GM19043 (cell line): ENCODE results near the gene TAF1D.
A peak's percentile ranks its signal among the peaks of the same experiment; 100 is the strongest.
"Not testable (repeated sequence)": the region's sequence is repeated elsewhere in the genome, so short reads cannot be mapped to it uniquely, and the experiment has no call there.

Experiments used
- ATAC-seq: cut with Tn5 transposase; IDR thresholded peaks from one replicate; pipeline ENCODE4 v1.9.1; 2021; ENCODE audit warnings: low read depth; ENCODE audit not compliant: unreplicated experiment

TAF1D gene, protein sequence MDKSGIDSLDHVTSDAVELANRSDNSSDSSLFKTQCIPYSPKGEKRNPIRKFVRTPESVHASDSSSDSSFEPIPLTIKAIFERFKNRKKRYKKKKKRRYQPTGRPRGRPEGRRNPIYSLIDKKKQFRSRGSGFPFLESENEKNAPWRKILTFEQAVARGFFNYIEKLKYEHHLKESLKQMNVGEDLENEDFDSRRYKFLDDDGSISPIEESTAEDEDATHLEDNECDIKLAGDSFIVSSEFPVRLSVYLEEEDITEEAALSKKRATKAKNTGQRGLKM

DNA sequence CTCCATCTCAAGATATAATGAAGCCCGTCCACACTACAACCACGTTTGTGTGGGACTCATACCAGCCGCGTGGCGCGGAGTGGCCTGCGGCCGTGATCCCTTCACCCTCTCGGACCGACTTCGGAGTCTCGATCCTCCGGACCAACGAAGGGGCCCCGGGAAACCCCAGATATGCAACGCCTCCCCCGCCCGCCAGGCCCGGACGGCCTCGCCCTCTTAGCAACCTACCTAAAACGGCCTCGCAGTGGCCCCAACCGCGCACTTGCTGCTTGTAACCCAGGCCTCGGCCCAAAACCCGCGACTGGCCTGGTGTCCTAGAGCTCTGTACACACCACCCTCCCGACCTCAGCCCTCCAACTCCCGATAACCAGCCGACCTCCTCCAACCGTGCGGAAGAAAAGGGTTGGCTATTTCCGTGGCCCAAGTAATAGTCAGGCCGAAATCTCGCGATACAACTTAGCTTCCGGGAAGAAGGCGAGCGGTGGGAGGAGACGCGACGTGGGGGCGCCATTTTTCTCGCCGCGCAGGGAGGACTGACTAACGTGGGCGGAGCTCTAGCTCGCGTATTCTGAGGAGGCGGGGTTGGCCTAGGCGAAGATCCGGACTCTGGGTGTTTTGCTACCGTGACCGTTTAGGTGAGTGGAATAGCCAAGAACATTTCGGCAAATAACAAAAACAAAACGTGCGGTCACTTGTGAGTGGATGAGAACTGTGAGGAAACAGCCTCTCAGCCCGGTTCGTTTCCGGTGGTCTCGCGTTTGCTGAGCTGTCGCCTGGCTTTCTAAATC, at the start of gene TAF1D, which contains the start of gene C11orf54:
Gene TAF1D, minus strand, starts transcription at position 402 of the 788 bp plus-strand sequence. CDS start 2,191 bp downstream, outside the sequence.
Gene C11orf54, plus strand, starts transcription at position 579 of the 788 bp plus-strand sequence. CDS start 5,722 bp downstream, outside the sequence.
- peak; percentile 83 for ATAC-seq

DNA sequence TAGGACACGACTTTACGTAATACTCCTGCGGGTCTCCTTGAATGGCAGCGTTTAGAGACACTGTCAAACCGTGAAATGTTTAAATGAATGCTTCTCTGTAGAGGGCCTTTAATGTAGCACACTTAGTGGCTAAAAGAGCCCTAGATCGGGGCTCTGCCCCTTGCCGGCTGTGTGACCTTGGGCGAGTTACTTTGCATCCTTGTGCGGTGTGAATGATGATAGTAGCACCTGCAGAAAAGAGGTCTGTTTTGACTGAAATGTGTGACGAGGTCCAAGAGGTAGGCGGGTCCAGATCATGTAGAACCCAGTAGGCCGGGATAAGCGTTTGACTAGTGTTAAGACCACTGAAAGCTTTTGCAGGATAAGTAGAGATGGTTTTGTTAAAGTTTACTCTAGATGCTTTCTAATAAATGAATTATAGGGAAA, 43.7 kb upstream of the TAF1D start:
- peak; percentile 19 for ATAC-seq

DNA sequence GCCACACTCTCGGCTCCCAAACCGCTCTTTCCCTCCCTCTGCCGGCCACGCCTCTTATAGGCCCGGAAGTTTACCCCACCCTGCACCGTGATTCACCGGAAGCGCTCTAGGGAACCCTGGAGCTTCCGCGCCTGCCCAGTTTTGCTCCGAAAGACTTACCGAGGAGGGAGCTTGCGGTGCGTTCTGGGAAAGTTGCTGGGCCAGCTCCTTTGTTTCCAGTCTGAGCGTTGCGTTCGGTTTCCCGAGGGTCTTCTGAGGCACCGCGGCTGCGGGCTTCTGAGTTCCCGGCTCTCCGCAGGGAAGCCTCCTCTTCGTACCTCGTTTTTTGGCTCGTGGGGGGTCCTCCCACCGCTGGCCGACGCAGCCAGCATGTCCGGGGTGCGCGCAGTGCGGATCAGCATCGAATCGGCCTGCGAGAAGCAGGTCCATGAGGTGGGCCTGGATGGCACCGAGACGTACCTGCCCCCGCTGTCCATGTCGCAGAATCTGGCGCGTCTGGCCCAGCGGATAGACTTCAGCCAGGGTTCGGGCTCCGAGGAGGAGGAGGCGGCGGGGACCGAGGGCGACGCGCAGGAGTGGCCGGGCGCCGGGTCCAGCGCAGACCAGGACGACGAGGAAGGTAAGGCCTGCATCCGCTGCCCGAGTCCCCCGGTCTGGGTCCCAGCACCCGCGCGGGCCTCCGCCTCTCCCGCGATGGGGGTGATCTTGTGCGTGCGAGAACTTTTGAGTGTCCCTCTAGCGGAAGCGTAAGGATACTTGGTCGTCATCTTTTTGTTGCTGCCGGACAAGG, 43.0 kb upstream of the TAF1D start, which contains the start of gene MED17:
Gene MED17, plus strand, starts transcription at position 138 of the 790 bp plus-strand sequence. Its CDS starts 232 bp downstream, at position 370.
- peak; percentile 94 for ATAC-seq

DNA sequence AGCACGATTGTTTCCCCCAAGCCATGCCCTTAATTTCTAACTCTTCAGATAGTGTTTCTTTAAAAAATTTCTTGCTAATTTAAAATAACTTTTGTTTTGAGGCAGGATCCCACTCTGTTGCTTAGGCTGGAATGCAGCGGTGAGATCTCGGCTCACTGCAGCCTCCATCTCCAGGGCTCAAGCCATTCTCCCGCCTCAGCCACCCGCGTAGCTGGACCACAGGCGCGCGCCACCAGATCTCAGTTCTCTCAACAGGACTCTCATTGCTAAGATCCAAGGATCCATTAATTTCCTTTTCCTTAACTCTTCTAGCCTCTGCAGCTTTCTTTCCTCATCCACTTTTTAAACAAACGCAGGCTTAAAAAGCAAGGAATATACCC, 42.5 kb upstream of the TAF1D start:
- ATAC-seq: peak; percentile 47

DNA sequence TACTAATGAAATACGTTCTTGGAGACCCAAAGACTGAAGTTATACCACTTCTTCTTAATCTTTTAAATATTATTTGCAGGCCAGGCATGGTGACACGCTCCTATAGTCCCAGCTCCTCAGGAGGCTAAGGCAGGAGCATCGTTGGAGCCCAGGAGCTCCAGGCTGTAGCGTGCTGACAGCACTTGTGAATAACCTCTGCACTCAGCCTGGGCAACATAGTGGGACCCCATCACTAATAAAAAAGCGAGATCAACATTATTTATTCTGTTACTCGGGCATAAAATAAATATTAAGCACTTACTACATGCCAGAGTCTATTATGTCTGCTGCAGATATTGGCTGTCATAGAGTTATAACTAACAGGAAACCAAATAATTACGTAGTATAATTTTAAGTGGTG, 42.1 kb upstream of the TAF1D start:
- no peak for ATAC-seq

DNA sequence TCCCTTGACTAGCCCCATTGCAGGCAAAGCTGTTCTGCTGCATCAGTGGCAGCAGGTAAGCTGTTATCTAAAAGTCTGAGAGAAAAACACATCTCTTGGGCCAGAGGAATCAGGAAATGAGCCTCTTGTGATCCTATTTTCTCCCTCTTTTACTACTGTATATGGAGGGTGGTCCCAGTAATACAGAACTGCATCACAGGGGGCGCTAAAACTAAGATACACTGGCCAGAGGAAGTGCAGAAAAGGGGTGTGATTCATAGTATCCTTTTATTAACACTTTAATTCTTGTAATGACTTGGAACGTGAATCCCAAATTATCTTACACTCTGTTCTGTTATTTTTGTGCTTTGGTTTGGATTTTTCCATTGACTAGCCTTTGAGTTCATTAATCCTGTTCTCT, 34.0 kb upstream of the TAF1D start:
- no peak for ATAC-seq

DNA sequence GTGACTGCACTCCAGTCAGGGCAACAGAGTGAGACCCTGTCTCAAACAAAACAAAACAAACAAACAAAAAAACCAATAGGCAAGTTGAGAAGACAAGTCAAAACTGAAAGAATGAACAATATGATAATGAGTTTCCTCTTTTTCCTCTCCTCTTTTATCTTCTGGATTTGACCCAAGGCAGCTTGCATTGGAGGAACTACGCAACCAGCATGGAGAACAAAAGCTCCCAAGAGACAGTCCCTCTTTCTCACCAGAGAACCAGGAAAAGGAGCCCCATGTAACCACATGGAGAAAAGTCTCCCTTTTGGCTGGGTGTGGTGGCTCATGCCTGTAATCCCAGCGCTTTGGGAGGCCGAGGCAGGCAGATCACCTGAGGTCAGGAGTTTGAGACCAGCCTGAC, 33.3 kb upstream of the TAF1D start:
- not testable (repeated sequence) for ATAC-seq

DNA sequence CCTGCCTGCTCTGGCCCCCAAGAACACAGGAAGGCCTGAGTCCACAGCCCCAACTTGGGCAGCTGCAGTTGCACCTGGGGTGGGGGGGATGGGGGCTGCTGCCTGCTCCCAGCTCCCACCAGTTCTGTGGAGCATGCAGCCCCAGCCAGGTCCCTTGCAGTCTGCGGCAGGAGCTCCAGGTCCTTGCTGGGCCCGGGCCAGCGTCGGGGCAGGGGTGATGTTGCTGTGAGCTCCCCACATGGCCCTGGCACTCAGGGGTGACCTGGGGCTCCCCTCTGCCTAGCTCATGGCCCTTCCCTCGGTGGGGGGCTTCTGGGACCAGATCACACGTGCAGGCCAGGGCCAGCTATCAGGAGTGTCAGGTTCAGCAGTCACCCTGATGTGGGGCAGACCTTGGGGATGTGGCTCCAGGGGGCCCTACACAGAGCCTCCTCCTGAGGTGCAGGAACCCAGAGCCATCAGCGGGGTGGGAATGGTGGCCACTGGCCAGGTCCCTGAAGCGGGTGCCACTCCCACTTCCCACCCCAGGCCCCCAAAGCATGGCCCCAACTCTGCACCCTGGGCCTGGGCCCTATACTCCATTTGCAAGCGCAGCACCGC, 32.4 kb upstream of the TAF1D start:
- no peak for ATAC-seq

DNA sequence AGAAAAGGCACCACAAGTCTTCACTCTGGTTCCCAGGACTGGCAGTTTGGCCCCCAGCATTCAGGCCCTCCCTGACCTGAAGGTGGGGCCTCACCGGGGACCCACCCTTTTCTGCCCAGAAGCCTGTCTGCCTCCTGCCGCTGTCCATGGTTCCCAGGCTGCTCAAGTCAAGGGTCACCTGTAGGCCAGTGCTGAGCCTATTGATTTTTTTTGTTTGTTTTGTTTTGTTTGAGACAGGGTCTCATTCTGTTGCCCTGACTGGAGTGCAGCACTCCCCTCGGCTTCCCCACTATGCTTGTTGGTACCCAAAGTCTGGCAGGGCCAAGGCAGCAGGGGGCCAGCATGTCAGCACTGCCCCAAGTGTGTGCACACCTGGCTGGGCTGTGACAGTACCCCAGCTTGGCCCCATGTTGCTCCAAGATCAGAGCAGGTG, 31.8 kb upstream of the TAF1D start:
- no peak for ATAC-seq

DNA sequence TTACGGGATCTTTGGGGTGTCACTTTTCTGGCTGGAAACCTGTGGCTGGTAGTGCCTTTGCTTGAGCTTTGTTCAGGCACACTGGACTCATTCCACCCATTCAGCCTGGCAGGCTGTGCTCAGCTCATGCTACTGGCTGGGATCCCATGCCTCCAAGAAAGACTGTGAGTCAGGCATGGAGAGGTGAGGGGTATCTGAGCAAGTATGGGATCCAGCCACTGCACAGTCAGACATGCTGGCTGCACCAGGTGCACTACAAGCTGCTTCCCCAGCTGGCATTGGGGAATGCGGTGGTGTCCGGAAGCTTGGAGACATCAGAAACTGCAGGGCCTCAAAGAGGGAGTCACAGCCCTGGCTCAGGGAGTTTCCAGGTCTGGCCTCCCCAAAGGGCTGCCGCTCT, 30.8 kb upstream of the TAF1D start:
- no peak for ATAC-seq

DNA sequence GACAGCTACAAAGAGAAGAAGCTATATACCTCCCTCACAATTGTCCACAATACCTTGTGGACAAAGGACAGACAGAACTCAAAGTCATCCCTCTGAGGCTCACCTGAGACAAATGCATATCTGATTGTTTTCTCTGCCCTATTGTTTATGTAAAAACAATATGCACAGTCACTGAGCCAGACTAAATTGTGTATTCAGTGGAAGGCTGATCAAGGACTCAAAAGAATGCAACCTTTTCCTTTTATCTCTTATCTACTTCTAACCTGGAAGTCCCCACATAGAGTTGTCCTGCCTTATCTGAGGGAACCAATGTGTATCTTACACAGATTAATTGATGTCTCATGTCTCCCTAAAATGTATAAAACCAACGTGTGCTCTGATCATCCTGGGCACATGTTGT, 28.9 kb upstream of the TAF1D start:
- ATAC-seq: no peak

DNA sequence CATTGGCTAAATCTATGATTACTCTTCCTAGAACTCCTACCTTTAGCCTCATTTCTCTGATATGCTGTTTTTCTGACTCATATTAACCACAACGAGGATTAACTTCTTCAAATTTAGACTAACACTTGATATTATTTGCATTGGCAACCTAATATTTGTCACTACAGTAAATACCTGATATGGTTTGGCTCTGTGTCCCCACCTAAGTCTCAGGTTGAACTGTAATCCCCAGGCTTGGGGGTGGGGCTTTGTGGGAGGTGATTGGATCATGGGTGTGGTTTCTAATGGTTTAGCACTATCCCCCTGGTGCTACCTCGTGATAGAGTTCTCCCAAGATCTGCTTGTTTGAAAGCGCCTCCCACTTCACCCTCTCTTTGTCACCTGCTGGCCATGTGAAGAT, 25.7 kb upstream of the TAF1D start:
- no peak for ATAC-seq

DNA sequence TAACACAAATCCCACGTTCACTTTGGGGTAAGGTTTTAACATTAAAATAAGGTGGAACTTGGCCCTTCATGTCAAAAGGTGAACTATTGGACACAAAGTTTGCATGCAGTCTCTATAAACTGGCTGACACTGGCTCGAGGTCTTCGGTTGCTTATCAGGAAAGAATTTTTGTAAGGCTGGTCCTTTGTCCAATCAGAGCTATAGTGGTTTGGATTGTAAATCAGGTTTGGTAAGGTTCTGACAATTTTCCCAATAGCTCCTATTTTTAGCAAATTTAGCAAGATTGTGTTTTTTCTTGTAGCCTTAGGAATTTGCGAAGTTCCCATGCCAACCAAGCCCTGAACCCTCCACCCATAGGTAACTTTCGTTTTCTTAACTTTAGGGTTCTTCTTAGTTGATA, 25.2 kb upstream of the TAF1D start:
- ATAC-seq: no peak

DNA sequence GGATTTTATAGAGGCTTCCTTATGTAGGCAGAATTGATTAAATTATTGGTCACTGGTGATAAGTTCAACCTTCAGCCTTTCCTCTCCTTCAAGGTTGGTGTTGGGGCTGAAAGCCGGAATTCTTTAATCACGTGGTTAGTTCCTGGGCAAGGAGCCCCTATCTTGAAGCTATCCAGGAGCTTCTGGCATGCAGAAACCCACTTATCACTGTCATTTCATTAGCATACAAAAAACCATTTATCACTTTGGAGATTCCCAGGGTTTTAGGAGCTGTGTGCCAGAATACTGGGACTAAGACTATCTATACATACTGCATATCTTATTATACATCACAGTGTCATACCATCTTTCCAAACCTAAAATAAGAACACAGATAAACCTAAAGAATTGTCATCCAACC, 24.3 kb upstream of the TAF1D start:
- no peak for ATAC-seq

DNA sequence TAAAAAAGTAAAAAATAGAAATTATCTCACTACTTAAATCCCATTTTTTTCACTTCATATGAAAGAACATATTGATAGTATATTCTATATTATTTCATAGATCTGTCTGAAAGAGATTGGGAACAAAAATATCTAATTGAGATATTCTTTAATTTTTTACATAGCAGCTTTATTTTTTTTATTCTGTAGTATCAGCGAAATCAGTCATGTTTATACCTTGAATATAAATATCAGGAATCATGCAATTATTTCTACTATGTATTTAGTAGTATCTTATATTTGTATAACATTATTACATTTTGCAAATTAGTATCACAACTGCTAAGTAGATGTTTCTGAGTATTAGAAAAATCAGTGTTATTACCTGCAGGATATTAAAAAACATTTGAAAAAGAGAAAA, 20.6 kb upstream of the TAF1D start:
- no peak for ATAC-seq

DNA sequence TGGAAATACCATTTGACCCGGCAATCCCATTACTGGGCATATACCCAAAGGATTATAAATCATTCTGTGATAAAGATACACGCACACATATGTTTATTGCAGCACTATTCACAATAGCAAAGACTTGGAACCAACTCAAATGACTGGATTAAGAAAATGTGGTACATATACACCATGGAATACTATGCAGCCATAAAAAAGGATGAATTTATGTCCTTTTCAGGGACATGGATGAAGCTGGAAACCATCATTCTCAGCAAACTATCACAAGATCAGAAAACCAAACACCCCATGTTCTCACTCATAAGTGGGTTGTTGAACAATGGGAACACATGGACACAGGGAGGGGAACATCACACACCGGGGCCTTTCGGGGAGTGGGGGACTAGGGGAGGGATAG, 17.8 kb upstream of the TAF1D start:
- ATAC-seq: not testable (repeated sequence)

DNA sequence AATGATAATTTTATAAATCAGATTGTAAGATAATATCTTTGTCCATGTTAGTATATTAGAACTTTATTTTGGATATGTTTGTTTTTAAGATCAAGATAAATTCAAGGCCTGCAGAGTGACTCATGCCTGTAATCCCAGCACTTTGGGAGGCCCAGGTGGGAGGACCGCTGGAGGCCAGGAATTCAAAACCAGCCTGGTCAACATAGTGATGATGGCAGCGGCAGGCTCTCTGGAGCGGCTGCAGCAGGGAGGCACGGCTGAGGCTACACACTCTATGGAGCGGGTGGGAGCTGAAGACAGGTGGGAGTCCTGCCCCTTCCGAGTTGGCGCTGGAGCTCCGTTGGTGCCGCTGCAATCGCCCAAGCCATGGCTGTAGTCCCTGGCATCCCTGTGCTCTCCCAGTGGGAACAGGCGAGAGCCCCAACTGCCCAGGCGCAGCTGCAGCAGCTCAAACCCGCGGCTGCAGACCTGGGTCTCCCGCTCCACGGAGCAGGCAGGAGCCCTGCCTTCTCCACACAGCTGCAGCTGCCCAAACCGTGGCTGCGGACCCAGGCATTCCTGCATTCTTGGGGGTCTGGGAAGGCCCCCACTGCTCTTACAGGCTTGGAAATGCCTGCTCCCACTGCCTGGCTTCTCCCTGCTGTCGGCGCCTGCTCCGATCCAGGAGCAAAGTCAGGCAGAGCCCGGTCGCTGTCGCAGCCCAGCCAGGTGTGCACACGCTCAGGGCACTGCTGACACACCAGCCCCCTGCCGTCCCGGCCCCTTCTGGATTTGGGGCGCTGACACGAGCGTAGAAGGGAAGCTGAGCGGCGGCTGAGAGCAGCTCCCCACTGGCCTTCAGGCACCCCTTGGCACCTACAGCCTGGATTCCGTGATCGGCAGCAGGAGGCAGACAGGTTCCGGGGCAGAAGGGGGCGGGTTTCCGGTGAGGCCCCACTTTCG, 16.9 kb upstream of the TAF1D start:
- no peak for ATAC-seq

DNA sequence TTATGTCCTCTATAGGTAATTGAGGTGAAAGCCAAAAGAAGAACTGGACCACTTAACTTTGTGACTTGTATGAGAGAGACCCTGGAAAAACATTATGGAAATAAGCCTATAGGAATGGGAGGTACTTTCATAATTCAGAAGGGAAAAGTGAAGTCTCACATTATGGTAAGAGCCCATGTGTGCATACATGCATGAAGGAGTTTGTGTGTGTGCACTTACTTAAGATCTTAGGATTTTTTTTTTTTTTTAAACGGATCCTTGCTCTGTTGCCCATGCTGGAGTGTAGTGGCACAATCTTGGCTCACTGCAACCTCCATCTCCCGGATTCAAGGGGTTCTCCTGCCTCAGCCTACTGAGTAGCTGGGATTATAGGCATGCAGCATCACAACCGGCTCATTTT, 16.0 kb upstream of the TAF1D start:
- no peak for ATAC-seq

DNA sequence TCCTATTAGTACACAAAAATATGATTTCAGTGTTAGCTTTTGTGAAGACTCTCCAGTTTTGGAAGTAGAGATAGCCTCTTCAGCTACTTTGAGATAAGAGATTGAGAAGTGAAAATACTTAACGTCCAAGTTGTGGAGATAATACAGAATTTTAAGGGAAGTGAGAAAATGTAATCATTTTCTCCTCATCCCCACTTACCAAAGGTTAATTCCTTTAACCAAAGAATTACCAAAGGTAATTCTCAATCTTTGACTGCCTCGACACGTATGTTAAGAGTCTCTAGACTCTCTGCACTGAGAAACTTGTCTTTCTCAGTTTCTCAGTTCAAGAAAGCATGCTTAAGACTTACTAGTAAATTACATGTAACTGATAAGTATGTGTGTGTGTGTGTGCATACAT, 15.5 kb upstream of the TAF1D start:
- no peak for ATAC-seq
